GM18873 (cell line): ENCODE data around the gene CRTC1.

Source experiments
- ATAC-seq: cut with Tn5 transposase; IDR thresholded peaks from one replicate; pipeline ENCODE4 v1.9.1; 2021; ENCODE audit warnings: mild to moderate bottlenecking, moderate library complexity, moderate number of reproducible peaks; ENCODE audit not compliant: unreplicated experiment, low FRiP score

Gene CRTC1

DNA sequence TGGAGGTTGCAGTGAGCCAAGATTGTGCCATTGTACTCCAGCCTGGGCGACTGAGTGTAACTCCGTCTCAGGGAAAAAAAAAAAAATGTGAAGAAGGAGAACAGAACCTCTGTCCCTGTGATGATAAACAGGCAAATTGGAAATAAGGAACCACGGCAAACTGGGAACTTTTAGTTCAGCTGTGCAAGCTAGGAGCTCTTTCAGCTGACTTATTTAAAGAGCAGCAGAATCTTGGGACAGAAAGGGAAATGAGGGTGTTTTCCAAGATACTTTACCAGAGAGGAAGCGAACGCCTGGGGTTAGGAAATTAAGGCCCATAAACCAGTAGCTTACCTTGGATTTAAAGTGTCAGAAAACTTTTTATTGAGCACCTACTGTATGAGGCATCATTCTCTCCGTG is 145.3 kb downstream of the CRTC1 start:
- ATAC-seq, result no peak

- no peak for ATAC-seq
These were observed 147.0 kb downstream of the CRTC1 start for GRCh38 chr19:18830488-18830887.

GRCh38 chr19:18831524-18832305 is 148.2 kb downstream of the CRTC1 start, which contains the start of gene UPF1:
Gene UPF1, plus strand, starts transcription at chr19:18831959. Its CDS starts 251 bp downstream, at chr19:18832210.
- no peak for ATAC-seq
